Aorta (tissue), 5 donors: ENCODE results near the gene SFI1. TPM values are rescaled to one million over a fixed set of nuclear protein-coding genes. Genes with fewer than 3 reads are reported as not detected.

ENCODE experiments used
- ATAC-seq: fragments of 200-7000 bp; cut with Tn5 transposase; one replicate; pipeline ENCODE4 v1.9.1; 2022; ENCODE audit warnings: moderate library complexity; ENCODE audit not compliant: low FRiP score
- DNase-seq, 2 donors: peaks; one replicate each; pipeline ENCODE4 v3.0.0-alpha.2; 2020
- H3K27ac ChIP-seq, 2 donors: one replicate each; pipeline ENCODE4 v1.5.1; 2013; ENCODE audit warnings: low read length in 2 of 2, mild to moderate bottlenecking in 2 of 2, moderate library complexity in 2 of 2, control low read depth in 1 of 2, inconsistent platforms in 1 of 2, low read depth in 1 of 2
- H3K27me3 ChIP-seq, 2 donors: one replicate each; pipeline ENCODE4 v1.6.1; 2013; ENCODE audit warnings: control low read depth in 1 of 2, low read length in 1 of 2, mild to moderate bottlenecking in 1 of 2, moderate library complexity in 1 of 2; ENCODE audit not compliant: insufficient read depth in 2 of 2, control insufficient read depth in 1 of 2
- H3K36me3 ChIP-seq, 2 donors: one replicate each; pipeline ENCODE4 v1.6.1; 2013; ENCODE audit warnings: control low read depth in 1 of 2, low read length in 1 of 2, mild to moderate bottlenecking in 1 of 2; ENCODE audit not compliant: insufficient read depth in 2 of 2, control insufficient read depth in 1 of 2
- H3K4me1 ChIP-seq, 2 donors: one replicate each; pipeline ENCODE4 v1.6.1; 2013; ENCODE audit warnings: low read length in 2 of 2, control low read depth in 1 of 2, mild to moderate bottlenecking in 1 of 2, moderate library complexity in 1 of 2; ENCODE audit not compliant: insufficient read depth in 2 of 2, control insufficient read depth in 1 of 2
- H3K4me3 ChIP-seq, 2 donors: one replicate each; pipeline ENCODE4 v1.5.1; 2013; ENCODE audit warnings: low read length in 2 of 2, control low read depth in 1 of 2, mild to moderate bottlenecking in 1 of 2
- H3K9me3 ChIP-seq: one replicate; pipeline ENCODE4 v1.6.1; 2013; ENCODE audit warnings: mild to moderate bottlenecking, low read length; ENCODE audit not compliant: control insufficient read depth
- WGBS, 2 donors: extraction: QIAGEN DNeasy Blood & Tissue Kit; methylation state at CpG; one replicate each; pipeline ENCODE4 v1.1.7; 2013; 5-methylcytosine and 5-hydroxymethylcytosine counted together
- intact Hi-C, 2 donors: fragments of 100-400 bp; cut with DNase I; formaldehyde crosslinking; loops; one replicate each; pipeline versions ENCODE4 v1.14.2 to v1.15.0; 2022
- polyA plus RNA-seq, 2 donors: library from polyadenylated mRNA; stranded (reverse); fragments of 200-250 nt; gene quantifications; one replicate each; pipeline ENCODE4 v1.2.3, GENCODE V29; 2013
- total RNA-seq, 2 donors: library from RNA; stranded (reverse); fragmentation: NEBNext Ultra II Directional; extraction: Animal tissue kit (Norgen Biotek cat#: 25700); gene quantifications; one replicate each; pipeline ENCODE4 v1.2.1, GENCODE V29; 2021
- donor health status: healthy with polysubstance abuse.
- donor health status: Bipolar disorder and iron deficiency.
- donor health status: DM: no; HTN: no; CAD: no.
- donor health status: DM: no; HTN: no; CAD: no.
- donor health status: DM: yes; HTN: yes; CAD: no.

Gene SFI1
- total and polyA plus RNA-seq, 4 donors, result 17.5 to 116 (median 38.0) TPM

DNA sequence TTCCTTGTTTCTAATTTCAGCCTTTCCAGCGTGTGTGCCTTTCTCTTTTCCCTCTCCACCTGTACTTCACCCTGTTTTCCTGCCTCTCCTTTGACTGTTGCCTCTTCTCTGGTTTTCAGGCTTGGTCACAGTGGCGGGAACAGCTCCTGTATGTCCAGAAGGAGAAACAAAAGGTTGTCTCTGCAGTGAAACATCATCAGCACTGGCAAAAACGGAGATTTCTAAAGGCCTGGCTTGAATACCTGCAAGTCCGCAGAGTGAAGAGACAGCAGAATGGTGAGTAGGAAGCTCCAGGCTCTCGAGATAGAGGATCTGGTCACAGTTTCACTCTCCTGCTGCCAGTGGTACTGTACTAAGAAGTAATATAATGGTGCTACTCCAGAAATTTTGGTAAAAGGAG is 76.6 kb downstream of the SFI1 start:
- no peak for ATAC-seq
- WGBS, 2 donors, result 68 to 77% methylated on average over 5 of the region's 5 CpGs
- Histone ChIP-seq H3K27ac (no peak overlapping the region), H3K9me3 (no peaks in the 10 kb centered on the region), H3K4me1 (no peaks in the 10 kb centered on the region), H3K36me3 (peaks cover 0 to 4% of the 10 kb centered on the region in 2 donors), H3K27me3 (no peaks in the 10 kb centered on the region), H3K4me3 (no peak overlapping the region)
- intact Hi-C loops, result no loop called here
- no peak for DNase-seq

DNA sequence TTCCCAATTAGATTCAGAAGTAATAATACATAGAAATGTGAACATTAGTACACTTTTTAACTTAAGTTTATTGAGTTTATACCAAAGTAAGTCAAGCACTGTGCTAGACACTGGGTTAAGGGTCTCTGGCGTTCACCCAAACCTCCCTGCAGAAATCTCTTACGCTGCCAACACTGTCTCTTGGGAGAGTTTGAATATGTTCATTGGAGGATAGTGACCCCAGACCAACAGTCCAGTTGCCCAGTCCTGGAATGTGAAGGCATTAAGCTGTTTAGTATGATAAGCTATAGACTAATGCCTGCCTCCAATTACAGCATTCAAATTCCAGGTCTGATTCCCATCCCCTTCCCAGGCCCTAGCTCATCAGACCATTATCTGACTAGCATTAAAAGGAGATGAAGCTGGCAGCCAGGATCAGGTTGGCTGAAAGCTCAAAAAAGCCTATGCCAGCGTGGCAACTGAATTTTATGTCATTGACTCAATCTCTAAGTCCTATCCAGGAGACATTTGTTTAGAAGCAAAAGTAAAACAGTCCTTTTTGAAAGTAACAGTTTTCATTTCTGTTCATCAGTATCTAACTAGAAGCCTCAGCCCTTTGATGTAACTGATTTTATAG is 77.8 kb downstream of the SFI1 start:
- no peaks in the 10 kb centered on the region for H3K9me3 ChIP-seq
- H3K4me1 ChIP-seq, result no peaks in the 10 kb centered on the region
- ATAC-seq (no peak), DNase-seq (no peak)
- peaks cover 0 to 7% of the 10 kb centered on the region in 2 donors for H3K36me3 ChIP-seq
- no peak overlapping the region for H3K4me3 ChIP-seq
- no peaks in the 10 kb centered on the region for H3K27me3 ChIP-seq
- H3K27ac ChIP-seq, result no peak overlapping the region
- 41 to 53% methylated on average over 3 of the region's 3 CpGs for WGBS, 2 donors
- intact Hi-C loops, result no loop called here

DNA sequence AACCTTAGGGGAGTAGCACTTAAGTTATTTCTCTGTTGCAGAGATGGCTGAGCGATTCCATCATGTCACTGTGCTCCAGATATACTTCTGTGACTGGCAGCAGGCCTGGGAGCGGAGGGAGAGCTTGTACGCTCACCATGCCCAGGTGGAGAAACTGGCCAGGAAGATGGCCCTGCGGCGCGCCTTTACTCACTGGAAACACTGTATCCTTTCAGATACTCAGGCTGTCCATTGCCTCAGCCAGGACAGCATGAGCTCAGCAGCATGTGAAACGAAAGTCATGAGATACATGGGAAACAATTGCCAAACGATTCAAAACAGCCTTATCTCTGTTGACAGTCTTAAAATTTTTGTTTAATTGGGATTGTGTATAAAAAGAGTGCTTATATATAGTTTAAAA is 78.9 kb downstream of the SFI1 start:
- Histone ChIP-seq H3K36me3 (peaks cover 0 to 7% of the 10 kb centered on the region in 2 donors), H3K27me3 (no peaks in the 10 kb centered on the region), H3K9me3 (no peaks in the 10 kb centered on the region), H3K27ac (no peak overlapping the region), H3K4me3 (no peak overlapping the region), H3K4me1 (no peaks in the 10 kb centered on the region)
- DNase-seq, result no peak
- WGBS, 2 donors, result 88 to 91% methylated on average over 8 of the region's 8 CpGs
- intact Hi-C loops, result no loop called here
- ATAC-seq, result no peak

- Histone ChIP-seq H3K4me3 (no peak overlapping the region), H3K36me3 (peaks cover 0 to 7% of the 10 kb centered on the region in 2 donors), H3K9me3 (no peaks in the 10 kb centered on the region), H3K27ac (no peak overlapping the region), H3K27me3 (no peaks in the 10 kb centered on the region), H3K4me1 (no peaks in the 10 kb centered on the region)
- WGBS, 2 donors, result 80 to 83% methylated on average over 5 of the region's 5 CpGs
- intact Hi-C loops, result no loop called here
- ATAC-seq (no peak), DNase-seq (no peak)
These were observed 81.4 kb downstream of the SFI1 start for GRCh38 chr22:31577711-31578110.

GRCh38 chr22:31578171-31578570 is 81.8 kb downstream of the SFI1 start:
- Histone ChIP-seq H3K4me1 (no peaks in the 10 kb centered on the region), H3K4me3 (no peak overlapping the region), H3K27ac (no peak overlapping the region), H3K27me3 (no peaks in the 10 kb centered on the region), H3K36me3 (peaks cover 0 to 7% of the 10 kb centered on the region in 2 donors), H3K9me3 (no peaks in the 10 kb centered on the region)
- DNase-seq (no peak), ATAC-seq (no peak)
- intact Hi-C loops, result no loop called here
- WGBS, 2 donors, result 87 to 93% methylated on average over 5 of the region's 5 CpGs

- H3K9me3 ChIP-seq, result no peaks in the 10 kb centered on the region
- intact Hi-C loops, result no loop called here
- peaks cover 0 to 7% of the 10 kb centered on the region in 2 donors for H3K36me3 ChIP-seq
- DNase-seq (no peak), ATAC-seq (no peak)
- H3K27ac ChIP-seq, result no peak overlapping the region
- no peaks in the 10 kb centered on the region for H3K27me3 ChIP-seq
- 56 to 76% methylated on average over 1 of the region's 1 CpG for WGBS, 2 donors
- H3K4me1 ChIP-seq, result no peaks in the 10 kb centered on the region
- no peak overlapping the region for H3K4me3 ChIP-seq
These were observed 83.5 kb downstream of the SFI1 start for GRCh38 chr22:31579835-31580242.

GRCh38 chr22:31583861-31584485 is 87.6 kb downstream of the SFI1 start:
- no peaks in the 10 kb centered on the region for H3K36me3 ChIP-seq
- no peak for ATAC-seq
- no peaks in the 10 kb centered on the region for H3K9me3 ChIP-seq
- no peaks in the 10 kb centered on the region for H3K27me3 ChIP-seq
- H3K4me1 ChIP-seq, result no peaks in the 10 kb centered on the region
- H3K27ac ChIP-seq, result no peak overlapping the region
- 68 to 78% methylated on average over 3 of the region's 3 CpGs for WGBS, 2 donors
- no peak for DNase-seq
- intact Hi-C loops, result no loop called here
- no peak overlapping the region for H3K4me3 ChIP-seq

DNA sequence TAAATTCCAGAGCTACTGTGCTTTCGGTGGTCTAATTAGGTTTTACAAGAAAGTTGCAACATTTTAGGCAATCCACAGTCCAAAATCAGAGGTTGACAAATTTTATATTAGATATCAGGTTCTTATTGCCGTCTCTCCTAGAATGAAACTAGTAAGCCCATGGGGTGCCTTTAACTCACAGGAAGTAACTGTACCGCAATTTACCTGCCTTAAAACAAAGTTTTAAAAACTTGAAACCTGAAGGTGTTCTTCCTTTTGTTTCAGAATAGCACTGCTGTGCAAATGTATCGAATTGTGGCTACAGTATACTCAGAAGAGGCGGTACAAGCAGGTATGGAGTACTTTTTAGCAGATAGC is 88.4 kb downstream of the SFI1 start:
- Histone ChIP-seq H3K36me3 (no peaks in the 10 kb centered on the region), H3K9me3 (no peaks in the 10 kb centered on the region), H3K27ac (no peak overlapping the region), H3K27me3 (no peaks in the 10 kb centered on the region), H3K4me1 (no peaks in the 10 kb centered on the region), H3K4me3 (no peak overlapping the region)
- ATAC-seq (no peak), DNase-seq (no peak)
- intact Hi-C loops, result no loop called here
- WGBS, 2 donors, result 36 to 61% methylated on average over 5 of the region's 5 CpGs

DNA sequence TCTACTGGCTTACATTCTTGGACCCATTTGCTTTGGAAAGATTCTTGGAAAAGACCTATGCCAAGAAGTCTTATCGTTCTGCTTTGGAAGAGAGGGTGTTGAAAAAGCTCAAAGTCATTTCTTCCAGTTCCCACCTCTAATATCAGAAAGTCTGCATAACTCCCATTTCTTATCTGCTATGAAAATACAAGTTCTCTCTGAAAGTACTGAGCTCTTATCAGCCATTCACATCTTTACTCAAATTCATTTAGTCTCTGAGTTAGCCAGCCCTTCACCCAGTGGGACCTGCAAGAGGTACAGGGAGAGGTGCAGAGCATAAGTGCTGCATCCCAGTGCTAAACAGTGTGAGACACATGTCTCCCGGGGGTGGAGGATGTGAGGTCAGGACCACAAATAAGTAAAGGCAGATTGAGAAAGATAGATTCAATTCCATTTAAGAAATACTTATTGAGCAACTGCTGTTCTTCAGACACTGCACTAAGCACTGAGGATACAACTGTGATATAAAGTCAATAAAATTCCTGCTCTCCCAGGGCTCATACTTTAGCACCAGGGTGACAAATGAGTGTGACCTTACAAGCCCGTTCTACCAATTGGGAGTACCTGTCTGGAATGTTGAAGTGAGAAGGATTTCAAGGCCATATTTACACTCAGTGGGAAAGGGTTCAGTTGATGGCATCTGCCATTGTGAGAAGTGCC is 89.0 kb downstream of the SFI1 start:
- H3K36me3 ChIP-seq, result no peaks in the 10 kb centered on the region
- peak; percentile 65 for ATAC-seq

More for the DNA sequence above, 89.0 kb downstream of the SFI1 start:
- H3K27ac ChIP-seq, result no peak overlapping the region
- H3K4me3 ChIP-seq, result no peak overlapping the region
- H3K27me3 ChIP-seq, result no peaks in the 10 kb centered on the region
- intact Hi-C loops, result no loop called here
- 15 to 20% methylated on average over 3 of the region's 3 CpGs for WGBS, 2 donors
- DNase-seq, result no peak
- no peaks in the 10 kb centered on the region for H3K4me1 ChIP-seq
- no peaks in the 10 kb centered on the region for H3K9me3 ChIP-seq
